ENCODE results near the gene ADAMTS2. TPM values are rescaled to one million over a fixed set of nuclear protein-coding genes. Genes with fewer than 3 reads are reported as not detected.
A peak's percentile ranks its signal among the peaks of the same experiment; 100 is the strongest.

Gene ADAMTS2
- polyA plus RNA-seq, 3 donors, result 0.74 to 2.3 TPM; not detected in 1

- no peaks in the 10 kb centered on the region for H3K4me1 ChIP-seq (ENCODE audit: control insufficient read depth in 1 of 2, insufficient read depth in 2 of 2, low read length in 2 of 2)
- WGBS (ENCODE audit: insufficient coverage), result 86% methylated on average over 8 of the region's 20 CpGs
- H3K4me1 Mint-ChIP-seq, result no peaks in the 10 kb centered on the region
- TF ChIP-seq CTCF (IDR thresholded peaks at IDR 0.05), result no peak
- H3K36me3 ChIP-seq (replicated peaks in 1 of 2; ENCODE audit: control insufficient read depth in 1 of 2, insufficient read depth in 2 of 2, low read length in 2 of 2), result no peaks in the 10 kb centered on the region
- H3K27ac ChIP-seq (ENCODE audit: low read depth in 1 of 2, low read length in 2 of 2), result no peak overlapping the region
- no peak overlapping the region for H3K9ac ChIP-seq (ENCODE audit: insufficient read depth, low read length, poor library complexity, severe bottlenecking)
- peaks cover 1 to 4% (median 2%) of the 10 kb centered on the region in 3 donors for H3K27me3 Mint-ChIP-seq (ENCODE audit: low read depth in 3 of 3)
- intact Hi-C loops (cut with micrococcal nuclease), result no loop called here
- no peaks in the 10 kb centered on the region for H3K27me3 ChIP-seq (ENCODE audit: control insufficient read depth in 2 of 2, insufficient read depth in 2 of 2, low read length in 2 of 2)
- H3K36me3 Mint-ChIP-seq, result no peaks in the 10 kb centered on the region
- H3K9me3 Mint-ChIP-seq, result peaks cover 0 to 4% (median 0%) of the 10 kb centered on the region in 7 donors
- H3K4me3 ChIP-seq (replicated peaks in 1 of 3; ENCODE audit: low read depth in 2 of 3, low read length in 3 of 3), result no peak overlapping the region
- H3K27ac Mint-ChIP-seq, result peak overlapping the region in 1 of 7 donors; percentile 22
- no peak overlapping the region for H2AFZ ChIP-seq (ENCODE audit: insufficient read depth, low read depth, low read length, poor library complexity, severe bottlenecking)
- no peaks in the 10 kb centered on the region for H4K20me1 ChIP-seq (ENCODE audit: insufficient read depth, low read length)
- no peak overlapping the region for H3K4me3 Mint-ChIP-seq
- H3K79me2 ChIP-seq (ENCODE audit: insufficient read depth, low read length), result no peaks in the 10 kb centered on the region
- DNase-seq, result no peak
- H3K9me3 ChIP-seq (replicated peaks in 1 of 2; ENCODE audit: control insufficient read depth in 1 of 2, insufficient read depth in 1 of 2, low read length in 2 of 2), result no peaks in the 10 kb centered on the region
- H3K4me2 ChIP-seq (replicated peaks; ENCODE audit: extremely low read depth, low read length, poor library complexity, severe bottlenecking), result no peak overlapping the region
Measured at GRCh38 chr5:179209359-179210150, 135.7 kb downstream of the ADAMTS2 start.

GRCh38 chr5:179208706-179209358 is 136.4 kb downstream of the ADAMTS2 start:
- 97% methylated on average over 17 of the region's 18 CpGs for WGBS (ENCODE audit: insufficient coverage)
- H3K27me3 ChIP-seq (ENCODE audit: control insufficient read depth in 2 of 2, insufficient read depth in 2 of 2, low read length in 2 of 2), result no peaks in the 10 kb centered on the region
- TF ChIP-seq CTCF (IDR thresholded peaks at IDR 0.05), result no peak
- no peak overlapping the region for H3K4me3 ChIP-seq (replicated peaks in 1 of 3; ENCODE audit: low read depth in 2 of 3, low read length in 3 of 3)
- H3K79me2 ChIP-seq (ENCODE audit: insufficient read depth, low read length), result no peaks in the 10 kb centered on the region
- peaks cover 0 to 4% (median 0%) of the 10 kb centered on the region in 7 donors for H3K9me3 Mint-ChIP-seq
- no peak overlapping the region for H3K27ac Mint-ChIP-seq
- H3K27me3 Mint-ChIP-seq (ENCODE audit: low read depth in 3 of 3), result peaks cover 1 to 4% (median 2%) of the 10 kb centered on the region in 3 donors
- no peak overlapping the region for H3K9ac ChIP-seq (ENCODE audit: insufficient read depth, low read length, poor library complexity, severe bottlenecking)
- H3K27ac ChIP-seq (ENCODE audit: low read depth in 1 of 2, low read length in 2 of 2), result no peak overlapping the region
- no peaks in the 10 kb centered on the region for H3K36me3 ChIP-seq (replicated peaks in 1 of 2; ENCODE audit: control insufficient read depth in 1 of 2, insufficient read depth in 2 of 2, low read length in 2 of 2)
- no peaks in the 10 kb centered on the region for H3K9me3 ChIP-seq (replicated peaks in 1 of 2; ENCODE audit: control insufficient read depth in 1 of 2, insufficient read depth in 1 of 2, low read length in 2 of 2)
- intact Hi-C loops (cut with micrococcal nuclease), result no loop called here
- H3K4me1 ChIP-seq (ENCODE audit: control insufficient read depth in 1 of 2, insufficient read depth in 2 of 2, low read length in 2 of 2), result no peaks in the 10 kb centered on the region
- H3K36me3 Mint-ChIP-seq, result no peaks in the 10 kb centered on the region
- H3K4me3 Mint-ChIP-seq, result no peak overlapping the region
- H3K4me2 ChIP-seq (replicated peaks; ENCODE audit: extremely low read depth, low read length, poor library complexity, severe bottlenecking), result no peak overlapping the region
- no peaks in the 10 kb centered on the region for H4K20me1 ChIP-seq (ENCODE audit: insufficient read depth, low read length)
- H2AFZ ChIP-seq (ENCODE audit: insufficient read depth, low read depth, low read length, poor library complexity, severe bottlenecking), result no peak overlapping the region
- DNase-seq, result no peak
- H3K4me1 Mint-ChIP-seq, result no peaks in the 10 kb centered on the region
